SU-DHL-6 (cell line): ENCODE data around the gene NGF.

Experiments
- EZH2phosphoT487 ChIP-seq: fragments of 200-600 bp; sonication (generic), shearing (Covaris generic); conservative IDR thresholded peaks from 2 replicates; pipeline ENCODE4 v1.6.1; 2018; ENCODE audit warnings: mild to moderate bottlenecking, antibody characterized with exemption, low read length, moderate library complexity, mixed read lengths
- TF ChIP-seq, protein P1 (sequence below): fragments of 200-600 bp; sonication (generic); IDR thresholded peaks from one replicate; pipeline ENCODE4 v1.5.1; 2017; ENCODE audit warnings: antibody characterized with exemption, mild to moderate bottlenecking, low read length, moderate library complexity; ENCODE audit not compliant: insufficient read depth, poor library complexity, severe bottlenecking

DNA sequence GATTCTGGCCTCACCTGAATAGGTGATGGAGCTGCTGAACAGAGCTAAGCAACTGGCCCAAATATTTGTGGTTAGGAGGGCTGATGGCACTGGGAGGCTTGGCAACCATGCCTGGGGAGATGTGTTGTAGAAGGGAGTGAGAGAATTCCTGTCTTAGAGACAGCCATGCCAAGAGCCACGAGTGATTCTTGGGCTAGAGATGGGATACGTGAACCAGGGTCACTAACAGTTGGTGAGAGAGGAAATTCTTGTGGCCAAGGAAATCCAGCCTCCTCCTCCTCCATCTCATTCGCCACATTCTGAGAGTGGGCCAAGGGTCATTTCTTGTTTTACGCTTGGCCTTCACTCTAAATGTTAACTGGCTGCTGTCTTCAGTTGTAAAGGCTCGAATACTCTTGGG, 46.3 kb downstream of the NGF start:
- TF ChIP-seq, protein P1, sequence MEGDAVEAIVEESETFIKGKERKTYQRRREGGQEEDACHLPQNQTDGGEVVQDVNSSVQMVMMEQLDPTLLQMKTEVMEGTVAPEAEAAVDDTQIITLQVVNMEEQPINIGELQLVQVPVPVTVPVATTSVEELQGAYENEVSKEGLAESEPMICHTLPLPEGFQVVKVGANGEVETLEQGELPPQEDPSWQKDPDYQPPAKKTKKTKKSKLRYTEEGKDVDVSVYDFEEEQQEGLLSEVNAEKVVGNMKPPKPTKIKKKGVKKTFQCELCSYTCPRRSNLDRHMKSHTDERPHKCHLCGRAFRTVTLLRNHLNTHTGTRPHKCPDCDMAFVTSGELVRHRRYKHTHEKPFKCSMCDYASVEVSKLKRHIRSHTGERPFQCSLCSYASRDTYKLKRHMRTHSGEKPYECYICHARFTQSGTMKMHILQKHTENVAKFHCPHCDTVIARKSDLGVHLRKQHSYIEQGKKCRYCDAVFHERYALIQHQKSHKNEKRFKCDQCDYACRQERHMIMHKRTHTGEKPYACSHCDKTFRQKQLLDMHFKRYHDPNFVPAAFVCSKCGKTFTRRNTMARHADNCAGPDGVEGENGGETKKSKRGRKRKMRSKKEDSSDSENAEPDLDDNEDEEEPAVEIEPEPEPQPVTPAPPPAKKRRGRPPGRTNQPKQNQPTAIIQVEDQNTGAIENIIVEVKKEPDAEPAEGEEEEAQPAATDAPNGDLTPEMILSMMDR: no peak
- TF ChIP-seq EZH2phosphoT487: no peak
